HG02763 (cell line): Measurements from ENCODE around the gene B9D1.
A peak's percentile ranks its signal among the peaks of the same experiment; 100 is the strongest.

Experiments
- ATAC-seq: cut with Tn5 transposase; IDR thresholded peaks from one replicate; pipeline ENCODE4 v1.9.1; 2021; ENCODE audit warnings: mild to moderate bottlenecking, moderate library complexity; ENCODE audit not compliant: unreplicated experiment

The B9D1 gene

DNA sequence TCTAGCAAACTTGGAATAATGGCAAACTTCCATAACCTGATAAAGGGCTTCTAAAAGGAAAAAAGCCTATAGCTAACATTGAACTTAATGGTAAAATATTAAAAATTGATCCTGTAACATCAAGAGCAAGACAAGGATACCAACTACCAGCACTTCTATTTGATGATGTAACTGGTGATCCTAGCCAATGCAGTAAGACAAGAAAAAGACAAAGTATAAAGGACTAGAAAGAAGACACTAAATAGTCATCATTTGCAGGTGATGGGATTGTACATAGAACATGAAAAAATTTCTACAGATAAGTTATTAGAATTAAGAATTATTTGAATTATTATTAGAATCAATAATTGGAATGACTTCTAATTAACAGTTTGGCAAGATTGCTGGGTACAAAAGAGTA, 37.0 kb downstream of the B9D1 start:
- no peak for ATAC-seq

DNA sequence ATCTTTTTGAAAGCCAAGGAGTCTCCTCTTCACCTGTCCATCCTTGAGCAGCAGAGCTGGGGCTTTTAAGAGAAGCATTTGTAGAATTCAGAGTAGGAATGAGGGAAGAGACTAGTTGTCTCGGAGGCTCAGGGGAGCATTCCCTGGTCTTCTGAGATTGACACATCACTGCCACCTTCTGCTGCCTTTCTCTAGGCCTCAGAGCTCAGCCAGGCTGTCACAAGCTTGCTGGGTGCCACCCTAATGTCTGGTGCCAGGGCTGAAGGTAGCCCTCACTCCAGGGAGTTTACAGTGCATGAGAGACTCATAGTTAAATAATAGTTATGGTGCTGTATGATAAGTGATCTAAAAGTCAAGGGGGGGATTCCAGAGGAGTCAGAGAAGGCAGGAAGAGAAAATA, 39.7 kb downstream of the B9D1 start:
- no peak for ATAC-seq

DNA sequence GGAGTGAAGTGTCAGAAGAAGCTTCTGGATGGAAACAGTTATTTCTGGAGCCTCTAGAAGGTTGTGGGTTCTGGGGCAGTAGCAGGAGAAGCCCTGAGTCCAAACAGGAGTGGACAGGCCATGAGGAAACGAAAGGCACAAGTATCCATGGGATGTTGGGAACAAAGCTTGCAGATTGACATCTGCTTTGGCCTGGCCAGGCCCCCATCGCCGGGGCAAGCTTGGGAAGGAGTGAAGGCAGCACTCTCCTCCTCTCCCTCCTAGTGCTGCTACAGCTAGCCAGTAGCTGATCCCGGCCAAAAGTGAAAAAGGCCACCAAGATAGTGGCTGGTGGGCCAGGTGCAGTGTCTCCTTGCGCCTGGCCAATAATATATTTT, 40.4 kb downstream of the B9D1 start:
- no peak for ATAC-seq

DNA sequence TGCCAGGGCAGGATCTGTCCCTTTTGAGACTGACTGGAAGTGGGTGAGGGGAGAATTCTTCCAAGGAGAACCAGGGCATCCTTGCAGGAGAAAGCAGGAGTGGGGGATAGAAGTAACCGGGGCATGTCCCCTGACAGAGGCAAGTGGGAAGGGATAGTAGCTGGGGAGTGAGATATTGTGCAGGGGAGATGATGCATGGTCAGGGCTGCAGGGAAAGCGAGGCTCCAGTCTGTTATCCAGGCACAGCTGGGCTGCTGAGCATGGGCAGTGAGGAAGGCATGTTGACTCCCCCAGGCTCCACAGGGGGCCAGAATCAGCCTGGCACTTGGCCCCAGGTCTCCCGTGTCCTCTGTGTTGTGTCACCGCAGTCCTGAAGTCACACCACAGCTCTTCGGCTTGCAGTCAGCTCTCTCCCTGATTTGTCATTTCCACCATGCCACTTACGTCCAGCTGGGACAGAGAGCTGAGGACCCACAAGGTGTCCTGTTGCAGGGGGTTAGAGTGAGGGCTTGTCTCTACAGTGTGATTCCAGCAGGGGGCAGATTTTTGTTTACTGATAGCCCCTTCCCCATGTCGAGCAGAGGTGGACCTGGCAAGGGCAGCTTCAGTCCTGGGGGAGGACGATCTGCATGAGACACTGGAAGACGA, 40.9 kb downstream of the B9D1 start:
- ATAC-seq: no peak

DNA sequence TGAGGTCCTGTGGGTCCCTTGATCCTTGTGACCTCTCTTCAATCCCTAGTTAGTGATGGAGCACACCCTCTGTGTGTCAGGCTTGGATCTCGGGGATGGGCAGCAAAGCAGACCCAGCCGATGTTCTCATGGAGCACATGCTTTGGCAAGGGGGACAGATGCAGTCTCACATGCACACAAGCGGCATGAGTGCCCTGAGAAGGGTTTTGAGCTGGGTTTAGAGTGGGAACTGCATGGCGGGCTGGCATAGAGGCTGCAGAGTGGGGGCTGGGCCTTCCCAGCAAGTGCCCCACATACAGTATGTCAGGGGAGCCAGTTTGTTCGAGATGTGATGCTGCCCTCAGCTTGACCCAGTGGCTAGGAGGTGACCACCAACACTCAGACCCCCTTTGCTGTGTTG, 41.6 kb downstream of the B9D1 start:
- ATAC-seq: no peak

DNA sequence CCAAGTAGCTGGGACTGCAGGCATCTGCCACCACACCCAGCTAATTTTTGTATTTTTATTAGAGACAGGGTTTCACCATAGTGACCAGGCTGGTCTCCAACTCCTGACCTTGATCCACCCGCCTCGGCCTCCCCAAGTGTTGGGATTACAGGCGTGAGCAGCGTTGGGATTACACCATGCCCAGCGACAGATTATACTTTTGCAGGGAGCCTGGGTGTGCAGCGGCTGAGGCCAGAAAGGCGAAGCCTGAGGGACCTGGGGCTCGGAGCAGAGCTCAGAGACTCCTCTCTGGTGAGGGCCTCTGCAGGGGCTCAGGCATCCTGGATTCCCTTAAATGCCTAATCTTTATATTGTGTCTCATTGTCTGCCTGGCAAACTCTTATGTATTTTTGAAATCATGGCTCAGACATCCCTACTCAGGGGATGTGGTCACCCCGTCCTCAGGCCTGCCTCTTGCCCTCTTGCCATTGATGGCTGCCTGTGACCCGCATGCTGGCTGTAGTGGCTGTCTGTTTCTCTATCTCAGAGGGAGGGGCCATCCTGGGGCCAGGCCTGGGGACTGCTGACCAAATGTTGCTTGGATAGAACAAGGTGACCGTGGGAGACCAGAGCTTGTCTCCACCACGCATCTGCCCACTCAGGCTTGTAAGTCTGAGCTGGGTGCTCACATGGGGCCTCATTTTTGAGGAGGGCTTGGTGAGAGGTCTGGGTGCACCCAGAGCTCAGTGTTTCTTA, 42.6 kb downstream of the B9D1 start:
- no peak for ATAC-seq

DNA sequence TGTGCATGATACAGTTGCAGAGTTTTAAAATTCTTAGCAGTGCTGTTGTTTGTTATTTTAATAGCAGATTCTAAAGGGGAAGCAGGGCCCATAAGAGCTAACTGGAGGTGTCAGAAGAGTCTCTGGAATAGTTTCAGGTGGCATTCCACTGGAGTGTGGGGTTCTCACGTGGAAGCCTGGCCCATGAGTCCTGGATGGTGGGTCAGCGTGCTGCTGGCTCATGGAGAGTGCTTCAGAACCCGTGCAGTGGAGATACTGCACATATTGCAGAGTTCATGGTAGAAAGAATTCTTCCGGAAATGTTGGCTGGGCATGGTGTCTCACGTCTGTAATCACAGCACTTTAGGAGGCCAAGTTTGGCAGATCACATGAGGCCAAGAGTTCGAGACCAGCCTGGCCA, 43.9 kb downstream of the B9D1 start:
- ATAC-seq: no peak

DNA sequence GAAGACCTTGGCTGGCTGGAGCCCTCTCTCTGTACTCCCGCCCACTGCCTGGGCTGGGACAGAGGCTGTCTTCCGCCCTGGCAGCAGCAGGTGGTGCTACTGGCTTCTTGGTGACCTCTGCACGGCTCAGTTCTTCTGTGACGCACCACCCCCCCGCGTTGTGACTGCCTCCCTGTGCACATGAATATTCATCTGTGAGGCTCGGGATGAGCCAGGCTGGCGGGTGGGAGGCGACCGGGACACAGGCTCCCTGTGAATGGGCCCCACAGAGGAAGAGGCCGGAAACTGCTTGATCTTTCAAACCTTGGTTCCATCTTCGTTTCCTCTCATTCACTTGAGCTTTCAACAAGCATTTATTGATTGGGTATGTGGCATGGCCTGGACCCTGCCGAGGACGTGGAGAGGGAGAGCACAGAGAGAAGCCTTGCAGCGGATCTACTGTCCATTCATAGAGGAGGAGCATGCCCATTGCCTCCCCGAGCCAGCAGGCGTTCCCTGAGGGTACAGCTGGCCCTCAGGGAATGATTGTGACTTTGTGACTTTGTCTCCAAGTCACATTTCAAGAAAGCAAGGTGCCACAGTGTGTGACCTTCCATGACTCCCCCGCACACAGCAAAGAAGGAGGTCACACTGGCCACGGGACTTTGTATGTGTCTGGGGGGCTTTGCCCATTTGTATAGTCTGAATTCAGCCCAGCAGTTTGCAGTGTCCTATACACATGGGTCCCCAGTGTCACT, 45.0 kb downstream of the B9D1 start:
- ATAC-seq: peak; percentile 58

DNA sequence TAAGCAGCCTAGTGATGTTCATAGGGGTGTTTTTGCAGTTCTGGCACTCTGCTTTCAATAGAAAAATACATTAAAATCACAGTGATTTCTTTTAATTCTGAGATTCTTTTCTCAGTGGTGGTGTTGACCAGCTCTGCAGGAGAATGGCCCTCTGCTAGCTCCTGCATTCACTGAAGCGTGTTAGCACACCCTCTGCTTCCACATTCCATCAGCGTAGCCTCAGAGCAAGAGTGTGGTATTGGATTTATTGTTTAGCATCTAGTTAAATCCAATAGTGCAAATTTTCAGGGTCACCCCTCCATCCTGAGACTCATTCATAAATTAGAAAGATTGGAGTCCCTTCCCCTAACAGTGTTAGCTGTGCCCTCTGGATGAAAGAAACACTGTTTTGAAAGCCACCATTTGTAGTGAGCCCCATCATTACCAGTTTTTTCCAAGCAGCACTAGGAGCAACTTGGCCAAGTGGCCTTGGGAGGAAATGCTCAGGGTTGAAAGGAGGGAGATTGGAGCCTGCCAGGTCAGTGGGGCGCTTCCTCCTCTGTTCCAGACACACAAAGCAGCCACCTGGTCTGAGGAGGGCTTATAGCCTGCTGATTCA, 45.7 kb downstream of the B9D1 start:
- no peak for ATAC-seq

DNA sequence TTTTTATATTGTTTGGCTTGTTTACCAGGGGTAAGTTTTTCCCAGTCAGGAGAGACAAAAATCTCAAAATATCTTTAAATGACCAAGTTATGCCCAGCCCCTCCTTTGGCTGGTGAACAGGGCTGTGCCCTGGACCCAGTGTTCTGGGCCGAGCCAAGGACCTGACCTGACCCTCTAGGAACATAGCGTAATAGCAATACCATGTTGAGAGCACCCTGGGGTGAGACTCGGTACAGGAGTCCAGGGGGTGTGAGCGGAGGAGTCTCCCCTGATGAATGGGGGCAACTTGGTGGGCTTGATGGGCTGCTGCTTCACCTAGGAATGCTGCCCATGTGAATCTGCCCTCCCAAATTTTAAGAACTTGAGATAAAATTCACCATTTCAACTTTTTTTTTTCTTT, 47.4 kb downstream of the B9D1 start:
- no peak for ATAC-seq

DNA sequence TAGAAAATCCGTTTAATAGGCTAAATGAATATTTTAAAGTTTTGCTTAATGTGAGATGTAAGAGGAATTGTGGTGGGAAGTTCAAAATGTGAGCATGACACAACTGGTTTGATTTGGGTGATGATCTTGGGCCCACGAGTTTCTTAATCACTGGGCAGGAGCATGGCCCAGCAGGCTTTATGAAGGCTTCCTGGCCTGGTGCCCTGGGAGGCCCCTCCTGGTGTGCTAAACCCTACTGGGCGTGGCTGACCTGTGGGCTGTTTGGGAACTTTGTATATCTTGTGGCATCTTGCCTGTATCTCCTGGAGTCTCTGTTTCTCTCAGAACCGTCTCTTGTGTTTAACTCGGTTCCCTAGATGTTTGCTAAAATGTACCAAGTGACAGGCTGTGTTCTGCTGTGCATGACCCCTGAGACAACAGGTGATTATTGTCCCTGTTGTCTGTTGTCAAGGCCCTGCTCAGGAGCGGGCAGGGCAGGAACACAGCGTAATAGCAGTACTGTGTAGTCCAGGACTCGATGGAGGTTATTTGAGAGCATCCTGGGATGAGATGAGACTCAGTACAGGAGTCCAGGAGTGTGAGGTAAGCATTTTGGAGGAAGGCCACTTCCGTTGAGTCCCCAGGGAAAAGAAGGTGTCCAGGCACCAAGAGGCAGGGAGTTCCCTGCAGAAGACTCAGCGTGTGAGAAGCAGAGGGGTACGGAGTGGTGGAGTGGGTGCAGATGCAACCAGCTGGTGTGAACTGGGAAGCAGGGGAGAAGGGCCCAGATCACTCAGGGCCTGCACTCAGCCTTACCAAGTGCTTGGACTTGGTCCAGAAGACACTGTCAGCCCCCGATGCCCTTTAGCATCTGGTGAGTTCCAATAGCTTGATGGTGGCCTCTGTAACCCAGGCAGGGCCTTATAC, 48.5 kb downstream of the B9D1 start:
- ATAC-seq: no peak

DNA sequence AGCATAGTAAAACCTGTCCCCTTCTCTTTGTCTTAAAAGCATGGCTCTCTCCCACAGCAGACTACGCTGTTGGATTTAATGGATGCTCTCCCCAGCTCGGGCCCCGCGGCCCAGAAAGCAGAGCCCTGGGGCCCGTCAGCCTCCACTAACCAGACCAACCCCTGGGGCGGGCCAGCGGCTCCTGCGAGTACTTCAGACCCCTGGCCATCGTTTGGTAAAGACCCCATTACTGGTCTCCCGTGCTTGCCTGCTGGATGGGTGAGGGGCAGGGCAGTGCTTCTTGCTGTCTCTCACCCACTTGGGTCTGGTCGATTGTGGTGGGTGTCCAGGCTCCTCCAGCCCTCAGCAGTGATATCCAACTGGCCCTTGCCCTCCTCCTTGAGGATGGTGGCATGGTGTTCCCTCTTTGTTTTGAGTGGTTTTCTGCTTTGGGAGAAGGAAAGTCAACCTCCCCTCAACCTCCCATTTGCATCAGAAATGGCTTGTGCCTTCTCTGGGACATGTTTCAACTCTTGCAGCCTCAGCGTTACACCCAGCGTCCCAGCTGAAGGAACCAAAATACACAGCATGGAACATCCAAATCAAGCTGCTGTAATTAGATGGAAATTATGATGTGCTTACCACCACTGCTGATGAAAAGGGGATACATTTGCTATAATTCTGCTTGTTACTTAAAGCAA, 49.3 kb downstream of the B9D1 start:
- no peak for ATAC-seq

DNA sequence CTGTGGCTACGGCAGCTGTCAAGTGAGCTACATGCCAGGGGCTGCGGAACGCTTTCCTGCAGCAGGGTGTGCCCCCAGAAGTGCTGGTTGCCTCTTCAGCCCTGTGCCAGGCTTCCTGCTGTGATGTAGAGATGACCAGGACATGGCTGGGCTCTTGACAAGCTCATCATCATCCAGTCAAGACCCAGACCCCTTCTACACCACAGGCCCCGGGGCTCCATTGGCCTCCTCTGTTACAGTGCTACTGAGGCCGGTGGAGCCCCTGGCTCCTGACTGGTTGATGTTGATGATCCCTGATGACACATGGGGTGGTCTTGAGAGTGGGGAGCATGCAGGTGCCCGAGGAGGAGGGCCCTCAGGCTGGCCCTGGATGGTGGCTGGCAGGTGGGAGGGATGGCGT, 50.1 kb downstream of the B9D1 start:
- ATAC-seq: no peak

DNA sequence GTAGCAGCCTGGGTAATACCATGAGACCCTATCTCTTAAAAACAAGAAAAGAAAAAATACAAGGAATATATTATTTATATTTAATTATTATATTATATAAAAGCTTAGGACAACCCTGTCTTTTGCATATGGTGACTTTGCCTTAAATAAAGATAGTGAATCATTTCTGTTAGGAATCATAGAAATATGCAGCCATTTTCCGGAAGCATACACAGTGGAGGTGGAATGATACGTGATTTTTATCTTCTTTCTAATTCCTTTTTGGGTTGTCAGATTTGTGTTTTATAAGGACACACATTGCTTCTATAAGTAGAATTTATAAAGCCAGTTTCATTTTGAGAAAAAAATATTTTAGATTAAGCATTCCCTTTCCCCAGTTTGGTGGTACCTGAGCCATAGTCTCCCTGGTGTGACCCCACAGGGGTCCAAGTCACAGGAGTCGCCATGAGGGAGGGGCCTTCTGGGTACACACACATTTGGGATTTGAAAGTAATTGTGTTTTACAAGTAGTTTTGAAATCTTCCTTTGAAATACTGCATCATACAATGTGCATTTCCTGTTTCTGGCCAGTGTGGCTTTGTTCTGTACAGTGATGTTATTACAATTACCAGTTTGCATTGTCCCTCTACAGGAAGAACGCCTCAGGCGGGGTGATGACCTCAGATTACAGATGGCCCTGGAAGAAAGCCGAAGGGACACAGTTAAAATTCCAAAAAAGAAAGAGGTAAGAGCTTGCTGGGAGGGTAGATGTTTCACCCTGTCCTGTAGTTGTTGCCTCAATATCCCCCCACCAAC, 50.9 kb downstream of the B9D1 start:
- no peak for ATAC-seq

DNA sequence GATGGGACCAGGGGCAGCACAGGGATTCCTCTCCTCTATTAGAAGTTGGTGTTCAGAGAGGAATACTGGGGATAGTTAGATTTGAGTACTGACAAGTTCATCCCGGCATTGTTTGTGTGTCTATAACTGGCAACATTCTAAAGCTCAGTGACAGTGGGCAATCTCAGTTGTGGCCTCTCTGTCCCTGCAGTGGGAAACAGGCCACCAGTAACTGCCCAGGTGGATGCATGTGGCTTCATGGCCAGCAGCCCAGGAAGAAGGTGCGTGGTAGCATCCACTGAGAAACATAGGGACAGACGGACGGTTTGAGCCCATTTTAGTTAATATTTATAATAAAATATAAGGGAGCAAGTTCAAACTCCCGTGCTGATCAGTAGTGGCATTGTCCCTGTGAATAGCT, 51.5 kb downstream of the B9D1 start:
- ATAC-seq: no peak

DNA sequence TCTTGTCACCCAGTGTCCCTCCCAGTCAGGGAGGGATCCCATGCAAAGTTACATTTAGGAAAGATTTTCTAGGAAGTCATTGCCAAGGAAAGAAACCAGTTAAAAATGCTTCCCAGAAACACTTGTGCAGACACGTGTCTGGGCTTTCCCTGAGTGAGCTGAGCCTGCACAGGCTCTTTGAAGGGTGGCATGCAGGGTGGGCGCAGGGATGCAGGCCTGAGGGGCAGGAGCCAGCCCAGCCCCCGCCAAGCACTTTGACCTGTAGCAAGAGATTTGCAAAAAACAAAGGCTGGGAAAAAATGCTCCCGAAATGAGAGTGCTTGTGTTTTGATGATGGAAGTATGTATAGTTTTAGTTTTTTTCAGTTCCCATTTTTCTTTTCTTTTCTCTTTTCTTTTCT, 52.4 kb downstream of the B9D1 start:
- no peak for ATAC-seq

DNA sequence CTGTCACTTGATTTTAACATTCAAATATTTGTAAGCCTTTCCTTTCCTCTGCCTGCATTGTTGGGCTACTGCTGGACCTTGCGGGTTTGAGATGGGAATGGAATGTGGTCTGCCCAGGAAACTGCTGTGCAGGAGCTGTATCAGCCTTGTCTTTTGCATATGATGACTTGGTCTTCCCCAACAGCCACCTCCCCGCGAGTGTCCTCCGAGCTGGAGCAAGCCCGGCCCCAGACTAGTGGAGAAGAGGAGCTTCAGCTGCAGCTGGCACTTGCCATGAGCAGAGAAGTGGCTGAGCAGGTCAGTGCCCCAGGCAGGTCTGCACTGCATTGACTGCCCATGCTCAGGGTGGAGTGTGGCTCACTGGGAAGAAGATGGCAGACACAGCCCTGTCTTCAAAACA, 52.8 kb downstream of the B9D1 start:
- no peak for ATAC-seq

DNA sequence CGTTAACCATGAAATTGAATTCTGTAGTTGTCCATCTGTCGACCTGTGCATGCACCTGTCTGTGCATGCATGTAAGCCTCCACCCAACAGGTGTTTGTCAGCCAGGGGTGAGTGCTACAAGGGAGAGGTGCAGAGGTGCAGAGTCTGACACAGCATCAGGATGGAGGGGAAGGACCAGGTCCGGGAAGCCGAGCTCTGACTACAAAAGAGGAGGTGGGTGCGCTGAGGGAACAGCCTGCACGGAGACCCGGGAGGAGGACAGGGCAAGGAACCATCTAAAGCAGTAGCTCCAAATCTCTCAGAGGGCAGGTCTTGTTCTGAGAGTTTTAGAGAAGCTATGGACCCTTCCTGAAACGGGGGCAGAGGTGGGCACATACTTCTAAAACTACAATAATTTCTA, 54.1 kb downstream of the B9D1 start:
- ATAC-seq: no peak

DNA sequence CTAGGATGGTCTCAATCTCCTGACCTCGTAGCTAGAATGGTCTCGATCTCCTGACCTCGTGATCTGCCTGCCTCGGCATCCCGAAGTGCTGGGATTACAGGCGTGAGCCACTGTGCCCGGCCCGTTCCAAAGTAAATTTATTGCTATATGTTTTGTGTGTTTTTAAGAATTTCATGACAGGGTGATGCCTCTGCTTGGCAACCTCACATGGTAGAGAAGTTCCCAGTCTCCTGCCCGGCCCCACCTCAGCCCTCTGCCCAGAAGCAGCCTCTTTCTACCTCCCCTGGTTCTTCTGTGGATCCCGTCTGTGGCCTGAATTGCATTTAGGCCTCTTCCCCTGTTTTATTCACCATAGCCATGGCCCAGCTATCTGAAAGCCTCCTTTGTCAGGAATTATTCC, 55.0 kb downstream of the B9D1 start:
- ATAC-seq: no peak
